H1 (cell line): Measurements from ENCODE around the gene MCM7. TPM values are rescaled to one million over a fixed set of nuclear protein-coding genes. Genes with fewer than 3 reads are reported as not detected.
"Not testable (repeated sequence)": the region's sequence is repeated elsewhere in the genome, so short reads cannot be mapped to it uniquely, and the experiment has no call there.

ENCODE experiments used
- CTCF ChIA-PET: fragments of 300-600 bp; sonication (Branson Sonifier 250); formaldehyde crosslinking; loops from one replicate; lab custom pipeline; 2021; ENCODE audit not compliant: partially characterized antibody; lab: Charles Lee
- POLR2A ChIA-PET: fragments of 300-600 bp; sonication (Branson Sonifier 250); formaldehyde crosslinking; loops from one replicate; lab custom pipeline; 2021; ENCODE audit warnings: inconsistent platforms; ENCODE audit not compliant: partially characterized antibody; lab: Charles Lee
- DNase-seq, 2 experiments: peaks; one replicate each; pipeline versions ENCODE4 v3.0.0 to v3.0.0-alpha.2; 2010 to 2022; ENCODE audit warnings: low spot score in 2 of 2, low read depth in 1 of 2, mixed read lengths in 1 of 2
- FAIRE-seq: peaks from 2 replicates; lab custom pipeline; 2011; peaks lifted over from hg19 to GRCh38; lab: Jason Lieb, UNC
- H2AFZ ChIP-seq: 2 replicates; pipeline ENCODE4 v1.8.1; 2012; ENCODE audit warnings: low read length, inconsistent platforms
- H2AK5ac ChIP-seq: 2 replicates; pipeline ENCODE4 v1.6.1; 2013; ENCODE audit warnings: low read depth, low read length
- H2BK120ac ChIP-seq: replicated peaks from 2 replicates; pipeline ENCODE3; 2013; ENCODE audit warnings: low read depth, low read length, inconsistent platforms
- H2BK12ac ChIP-seq: 2 replicates; pipeline ENCODE4 v1.6.1; 2013; ENCODE audit warnings: low read depth, low read length
- H2BK15ac ChIP-seq: 2 replicates; pipeline ENCODE4 v1.6.1; 2013; ENCODE audit warnings: low read length
- H2BK20ac ChIP-seq: 2 replicates; pipeline ENCODE4 v1.6.1; 2013; ENCODE audit warnings: low read length
- H2BK5ac ChIP-seq: 2 replicates; pipeline ENCODE4 v1.6.1; 2013; ENCODE audit warnings: low read depth, low read length
- H3K14ac ChIP-seq: 2 replicates; pipeline ENCODE4 v1.6.1; 2013; ENCODE audit warnings: inconsistent platforms; ENCODE audit not compliant: insufficient read length
- H3K18ac ChIP-seq: 2 replicates; pipeline ENCODE4 v1.6.1; 2013; ENCODE audit warnings: low read length; ENCODE audit errors: extremely low read depth
- H3K23ac ChIP-seq: 2 replicates; pipeline ENCODE4 v1.6.1; 2013; ENCODE audit warnings: inconsistent platforms; ENCODE audit not compliant: insufficient read length
- H3K23me2 ChIP-seq: 2 replicates; pipeline ENCODE4 v1.6.1; 2013; ENCODE audit warnings: low read depth, low read length
- H3K27ac ChIP-seq: 2 replicates; pipeline ENCODE4 v1.6.1; 2011; ENCODE audit warnings: low read depth, low read length, inconsistent platforms
- H3K27me3 ChIP-seq, 4 experiments: replicated peaks in 1 of 4; 1 replicate in 1 of 4; 2 replicates in 3 of 4; pipeline versions ENCODE4 v1.6.1 to v1.8.1; 2011 to 2013; ENCODE audit warnings: low read length in 3 of 4, mild to moderate bottlenecking in 3 of 4, inconsistent platforms in 2 of 4, mixed read lengths in 2 of 4, moderate library complexity in 1 of 4; ENCODE audit not compliant: control insufficient read depth in 3 of 4, insufficient read depth in 3 of 4; ENCODE audit errors: extremely low read depth in 1 of 4
- H3K36me3 ChIP-seq, 4 experiments: 2 replicates each; pipeline versions ENCODE4 v1.6.1 to v1.8.1; 2011 to 2013; ENCODE audit warnings: mild to moderate bottlenecking in 4 of 4, low read length in 3 of 4, moderate library complexity in 2 of 4, control low read depth in 1 of 4, inconsistent platforms in 1 of 4; ENCODE audit not compliant: insufficient read depth in 4 of 4, control insufficient read depth in 2 of 4
- H3K4ac ChIP-seq: replicated peaks from 2 replicates; pipeline ENCODE3; 2013; ENCODE audit warnings: low read length, low read depth, mixed read lengths, inconsistent platforms; ENCODE audit not compliant: insufficient read length
- H3K4me1 ChIP-seq, 4 experiments: replicated peaks in 1 of 4; 1 replicate in 1 of 4; 2 replicates in 3 of 4; pipeline versions ENCODE4 v1.6.1 to v1.8.1; 2011 to 2013; ENCODE audit warnings: low read length in 3 of 4, inconsistent platforms in 2 of 4, mixed read lengths in 1 of 4; ENCODE audit not compliant: insufficient read depth in 4 of 4, control insufficient read depth in 3 of 4
- H3K4me2 ChIP-seq, 2 experiments: 2 replicates each; pipeline versions ENCODE4 v1.6.1 to v1.8.1; 2011 to 2013; ENCODE audit warnings: low read depth in 2 of 2, low read length in 2 of 2, control low read depth in 1 of 2, inconsistent platforms in 1 of 2, mild to moderate bottlenecking in 1 of 2; ENCODE audit not compliant: insufficient read depth in 1 of 2
- H3K4me3 ChIP-seq, 4 experiments: fragments of 200-600, 300-600 bp in 1 of 4; sonication (generic), shearing (Covaris generic), sonication (Bioruptor Twin) in 1 of 4; 2 replicates each; pipeline versions ENCODE4 v1.5.1 to v1.8.1; 2011 to 2016; ENCODE audit warnings: low read length in 4 of 4, low read depth in 3 of 4, control low read depth in 2 of 4, inconsistent platforms in 2 of 4, mild to moderate bottlenecking in 2 of 4, mixed read lengths in 1 of 4, moderate library complexity in 1 of 4; ENCODE audit not compliant: insufficient read depth in 2 of 4; ENCODE audit errors: extremely low read depth in 1 of 4
- H3K56ac ChIP-seq: replicated peaks from 2 replicates; pipeline ENCODE3; 2013; ENCODE audit warnings: low read depth, mild to moderate bottlenecking, mixed read lengths, low read length, inconsistent platforms; ENCODE audit not compliant: insufficient read length
- H3K79me1 ChIP-seq: 2 replicates; pipeline ENCODE4 v1.6.1; 2013; ENCODE audit warnings: low read depth, low read length, control low read depth
- H3K79me2 ChIP-seq, 2 experiments: 2 replicates each; pipeline versions ENCODE4 v1.6.1 to v1.8.1; 2012 to 2013; ENCODE audit warnings: low read length in 2 of 2, mild to moderate bottlenecking in 2 of 2, inconsistent platforms in 1 of 2; ENCODE audit not compliant: insufficient read depth in 2 of 2, control insufficient read depth in 1 of 2
- H3K9ac ChIP-seq, 4 experiments: replicated peaks in 1 of 4; 1 replicate in 1 of 4; 2 replicates in 3 of 4; pipeline versions ENCODE4 v1.6.1 to v1.8.1; 2011 to 2013; ENCODE audit warnings: low read depth in 3 of 4, low read length in 3 of 4, control low read depth in 2 of 4, mild to moderate bottlenecking in 2 of 4, moderate library complexity in 2 of 4, inconsistent platforms in 1 of 4; ENCODE audit errors: extremely low read depth in 1 of 4
- H3K9me3 ChIP-seq, 2 experiments: 2 replicates each; pipeline versions ENCODE4 v1.6.1 to v1.8.1; 2012 to 2013; ENCODE audit warnings: mild to moderate bottlenecking in 2 of 2, moderate library complexity in 2 of 2, control low read depth in 1 of 2, inconsistent platforms in 1 of 2, low read depth in 1 of 2, low read length in 1 of 2, mixed read lengths in 1 of 2; ENCODE audit not compliant: insufficient read depth in 2 of 2
- H4K20me1 ChIP-seq, 2 experiments: replicated peaks in 1 of 2; 2 replicates each; pipeline versions ENCODE3 to v1.8.1; 2011 to 2013; ENCODE audit warnings: inconsistent platforms in 2 of 2, low read length in 2 of 2, mild to moderate bottlenecking in 1 of 2; ENCODE audit not compliant: insufficient read depth in 2 of 2, control insufficient read depth in 1 of 2
- H4K5ac ChIP-seq: 2 replicates; pipeline ENCODE4 v1.6.1; 2013; ENCODE audit warnings: low read length, low read depth, mixed read lengths, inconsistent platforms; ENCODE audit not compliant: insufficient read length
- H4K8ac ChIP-seq: 2 replicates; pipeline ENCODE4 v1.8.0; 2013; ENCODE audit warnings: mild to moderate bottlenecking, moderate library complexity, low read length, inconsistent platforms; ENCODE audit not compliant: insufficient read depth; ENCODE audit errors: extremely low read depth
- H4K91ac ChIP-seq: replicated peaks from 2 replicates; pipeline ENCODE3; 2013; ENCODE audit warnings: low read length, mixed read lengths, inconsistent platforms; ENCODE audit not compliant: insufficient read length
- ASH2L ChIP-seq: fragments of 200-600, 300-600 bp; sonication (generic); IDR thresholded peaks from one replicate; pipeline ENCODE4 v1.7.1; 2017; ENCODE audit warnings: low read length
- ATF2 ChIP-seq: IDR thresholded peaks from 2 replicates; pipeline ENCODE4 v1.6.1; 2012; ENCODE audit warnings: low read length, inconsistent platforms
- EP300 ChIP-seq, 2 experiments: IDR thresholded peaks; 1 replicate in 1 of 2; 2 replicates in 1 of 2; pipeline ENCODE4 v1.6.1; 2011 to 2012; ENCODE audit warnings: low read depth in 2 of 2, low read length in 2 of 2, mild to moderate bottlenecking in 2 of 2, borderline replicate concordance in 1 of 2, inconsistent platforms in 1 of 2, moderate library complexity in 1 of 2
- SP2 ChIP-seq: IDR thresholded peaks from 2 replicates; pipeline ENCODE4 v1.6.1; 2012; ENCODE audit warnings: mild to moderate bottlenecking, low read length, inconsistent platforms
- YY1 ChIP-seq: IDR thresholded peaks from 2 replicates; pipeline ENCODE4 v1.6.1; 2011; ENCODE audit warnings: low read depth, mild to moderate bottlenecking, low read length
- WGBS, 2 experiments: shearing (Covaris generic) in 1 of 2; methylation state at CpG; one replicate each; pipeline versions ENCODE4 v1.1.6 to v1.1.7; 2013 to 2015; ENCODE audit warnings: low lambda C conversion rate in 2 of 2, mixed read lengths in 2 of 2, inconsistent platforms in 1 of 2, low coverage in 1 of 2, missing lambda C conversion rate in 1 of 2; ENCODE audit not compliant: insufficient replicate concordance in 2 of 2, insufficient coverage in 1 of 2, insufficient read length in 1 of 2; ENCODE audit errors: extremely low coverage in 1 of 2, missing lambda C conversion rate in 1 of 2; 5-methylcytosine and 5-hydroxymethylcytosine counted together
- polyA plus RNA-seq, 7 experiments: library from polyadenylated mRNA; depleted of rRNA in 3 of 7; stranded (reverse) in 5 of 7; unstranded in 2 of 7; fragments of >200 nt in 5 of 7; fragments of 200-250 nt in 2 of 7; gene quantifications; 1 replicate in 5 of 7; 2 replicates in 1 of 7; 4 replicates in 1 of 7; pipeline versions ENCODE4 v1.2.1 to v1.2.3, GENCODE V29; 2011 to 2013; ENCODE audit warnings: missing spikeins in 2 of 7, mixed read lengths in 2 of 7
- total RNA-seq: library from RNA; stranded (reverse); fragmentation: NEBNext Ultra II Directional; extraction: Animal tissue kit (Norgen Biotek cat#: 25700); gene quantifications from 2 replicates; pipeline ENCODE4 v1.2.1, GENCODE V29; 2021

MCM7 gene
- total and polyA plus RNA-seq, 2 of the 8 experiments (the other 6 are each of a cell fraction or from before 2014, with no cell fraction given): 313 to 344 TPM

- TF ChIP-seq ATF2 (no peak), YY1 (no peak), ASH2L (peak; percentile 25), EP300 (IDR thresholded peaks at IDR 0.05; ENCODE audit: borderline replicate concordance in 1 of 2, low read depth in 2 of 2, low read length in 2 of 2) (no peak), SP2 (no peak)
Observed at GRCh38 chr7:100130608-100131453, 29.6 kb upstream of the MCM7 start (continued).

- not testable (repeated sequence) for H2BK120ac ChIP-seq, H3K23me2 ChIP-seq, H3K56ac ChIP-seq, H2BK20ac ChIP-seq, H3K79me1 ChIP-seq, FAIRE-seq, H3K4me3 ChIP-seq, H4K91ac ChIP-seq, H3K9ac ChIP-seq, H2AK5ac ChIP-seq, H2BK12ac ChIP-seq, H3K4ac ChIP-seq, H3K23ac ChIP-seq, H4K8ac ChIP-seq, H3K79me2 ChIP-seq, H2BK15ac ChIP-seq, H3K9me3 ChIP-seq, H3K4me1 ChIP-seq, H3K36me3 ChIP-seq, H3K18ac ChIP-seq, H3K27ac ChIP-seq, DNase-seq, H2BK5ac ChIP-seq, H2AFZ ChIP-seq, H3K14ac ChIP-seq, H4K5ac ChIP-seq, H4K20me1 ChIP-seq
- 0 out of 4 replicates have a peak overlapping the region, but pooled peaks of 1 of the 2 experiments have one; percentile 0 for H3K4me2 ChIP-seq
- WGBS, 2 experiments: 100% methylated on average over 1 of the region's 1 CpG; no CpG with 5 or more reads in 1 of the 2 experiments
- POLR2A ChIA-PET: interaction anchor here (0.6 to 4.1 kb wide), 14 partner anchors 11 to 544 kb away, joined by 3 to 68 read pairs (median 4); partner anchors contain the start of genes AP4M1, LAMTOR4, MCM7 and ZKSCAN1
- CTCF ChIA-PET: interaction anchor here (0.6 to 9.0 kb wide), 26 partner anchors 9 to 252 kb away, joined by 3 to 108 read pairs (median 5); partner anchors contain the start of genes AP4M1, GAL3ST4, LAMTOR4 and MCM7
- peaks cover 0 to 11% (median 0%) of the 10 kb centered on the region in 4 experiments; a peak in 2 of 7 replicates for H3K27me3 ChIP-seq
Observed at GRCh38 chr7:100130220-100130607, 29.0 kb upstream of the MCM7 start.
